Neutrophil (primary cell): Measurements from ENCODE around the gene ALDH16A1.

ENCODE experiments used
- H3K27ac ChIP-seq: fragments of 200-600 bp; sonication (generic); 2 replicates; pipeline ENCODE4 v1.5.1; 2016; ENCODE audit warnings: mild to moderate bottlenecking, moderate library complexity
- H3K27me3 ChIP-seq: fragments of 200-600 bp; sonication (generic); 2 replicates; pipeline ENCODE4 v1.6.0; 2016; ENCODE audit warnings: mild to moderate bottlenecking
- H3K36me3 ChIP-seq: fragments of 200-600 bp; sonication (generic); 2 replicates; pipeline ENCODE4 v1.5.1; 2017
- H3K4me1 ChIP-seq, 2 experiments: fragments of 200-600 bp in 1 of 2; sonication (generic) in 1 of 2; 1 replicate in 1 of 2; 2 replicates in 1 of 2; pipeline versions ENCODE4 v1.5.1 to v1.6.1; 2013 to 2016; ENCODE audit warnings: low read depth in 1 of 2, low read length in 1 of 2, mild to moderate bottlenecking in 1 of 2, moderate library complexity in 1 of 2; ENCODE audit not compliant: control insufficient read depth in 1 of 2, insufficient read depth in 1 of 2
- H3K4me3 ChIP-seq, 2 experiments: fragments of 200-600 bp in 1 of 2; sonication (generic) in 1 of 2; 1 replicate in 1 of 2; 2 replicates in 1 of 2; pipeline ENCODE4 v1.5.1; 2013 to 2016; ENCODE audit warnings: low read depth in 1 of 2, low read length in 1 of 2, mild to moderate bottlenecking in 1 of 2, moderate library complexity in 1 of 2
- H3K9me3 ChIP-seq: fragments of 200-600 bp; sonication (generic); 2 replicates; pipeline ENCODE4 v1.5.1; 2016
- CTCF ChIP-seq: fragments of 200-600 bp; sonication (generic); IDR thresholded peaks from 2 replicates; pipeline ENCODE4 v1.5.1; 2016; ENCODE audit warnings: antibody characterized with exemption

Gene ALDH16A1

GRCh38 chr19:49475995-49476880, 23.2 kb downstream of the ALDH16A1 start:
- H3K9me3 ChIP-seq = no peaks in the 10 kb centered on the region
- peaks cover 11 to 20% of the 10 kb centered on the region in 2 experiments for H3K4me1 ChIP-seq
- TF ChIP-seq CTCF = no peak
- H3K27me3 ChIP-seq = peaks cover 8% of the 10 kb centered on the region
- H3K36me3 ChIP-seq = no peaks in the 10 kb centered on the region
- no peak overlapping the region for H3K27ac ChIP-seq
- no peak overlapping the region for H3K4me3 ChIP-seq

- no peaks in the 10 kb centered on the region for H3K9me3 ChIP-seq
- TF ChIP-seq CTCF = no peak
- peaks cover 0 to 8% of the 10 kb centered on the region in 2 experiments for H3K4me1 ChIP-seq
- H3K27me3 ChIP-seq = peaks cover 4% of the 10 kb centered on the region
- no peak overlapping the region for H3K27ac ChIP-seq
- H3K36me3 ChIP-seq = no peaks in the 10 kb centered on the region
- H3K4me3 ChIP-seq = no peak overlapping the region
Measured at GRCh38 chr19:49479975-49480628, 27.1 kb downstream of the ALDH16A1 start.

- Histone ChIP-seq H3K4me3 (no peak overlapping the region), H3K27ac (no peak overlapping the region), H3K27me3 (no peaks in the 10 kb centered on the region), H3K9me3 (no peaks in the 10 kb centered on the region), H3K36me3 (no peaks in the 10 kb centered on the region), H3K4me1 (peaks cover 0 to 8% of the 10 kb centered on the region in 2 experiments)
- TF ChIP-seq CTCF = no peak
Measured at GRCh38 chr19:49481020-49481683, 28.1 kb downstream of the ALDH16A1 start.

- Histone ChIP-seq H3K9me3 (no peaks in the 10 kb centered on the region), H3K27ac (no peak overlapping the region), H3K4me3 (no peak overlapping the region), H3K4me1 (peaks cover 21 to 24% of the 10 kb centered on the region in 2 experiments), H3K36me3 (peaks cover 20% of the 10 kb centered on the region), H3K27me3 (no peaks in the 10 kb centered on the region)
- TF ChIP-seq CTCF = no peak
Measured at GRCh38 chr19:49486232-49486631, 33.2 kb downstream of the ALDH16A1 start.

- Histone ChIP-seq H3K4me3 (peak overlapping the region; percentile 84 to 86), H3K27me3 (no peaks in the 10 kb centered on the region), H3K36me3 (peaks cover 26% of the 10 kb centered on the region), H3K27ac (peak overlapping the region; percentile 83), H3K9me3 (no peaks in the 10 kb centered on the region), H3K4me1 (peaks cover 21 to 24% of the 10 kb centered on the region in 2 experiments)
- no peak for TF ChIP-seq CTCF
Measured at GRCh38 chr19:49486710-49487276, 33.8 kb downstream of the ALDH16A1 start.
